ENCODE measurements around the gene SPAG9.

The SPAG9 gene

DNA sequence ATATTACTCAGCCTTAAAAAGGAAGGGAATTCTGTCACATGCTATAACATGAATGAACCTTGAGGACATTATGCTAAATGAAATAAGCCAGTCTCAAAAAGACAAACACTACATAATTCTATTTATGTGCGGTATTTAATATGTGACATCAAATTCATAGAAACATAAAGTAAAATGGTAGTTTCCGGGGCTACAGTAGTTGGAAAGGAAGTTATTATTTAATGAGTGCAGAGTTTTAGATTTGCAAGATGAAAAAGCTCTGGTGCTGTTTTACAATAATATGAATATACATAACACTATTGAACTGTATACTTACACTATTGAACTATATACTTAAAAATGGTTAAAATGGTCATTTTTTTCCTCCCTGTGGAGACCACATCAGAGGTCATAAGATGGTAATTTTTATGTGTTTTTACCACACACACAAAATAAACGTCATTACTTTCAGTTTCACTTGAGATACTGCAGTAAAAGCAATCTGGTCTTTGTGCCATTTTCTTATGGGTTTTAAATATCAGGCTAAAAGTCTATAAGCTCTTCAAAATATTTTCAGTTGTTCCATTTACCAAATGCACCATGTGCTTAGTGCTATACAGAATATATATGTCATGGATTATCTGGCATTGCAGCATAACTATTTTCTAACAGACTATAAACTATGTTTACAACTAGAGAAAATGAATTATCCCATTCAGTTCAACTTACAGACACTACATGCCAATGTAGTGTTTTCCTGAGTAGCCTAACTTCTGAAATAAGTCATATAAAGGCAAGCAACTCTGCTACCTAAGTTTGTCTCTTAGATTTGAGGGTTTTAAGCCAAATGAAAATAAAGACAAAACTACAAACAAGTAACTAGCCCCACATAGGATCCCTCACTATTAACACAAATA is 90.9 kb downstream of the SPAG9 start:
- no peak for DNase-seq

DNA sequence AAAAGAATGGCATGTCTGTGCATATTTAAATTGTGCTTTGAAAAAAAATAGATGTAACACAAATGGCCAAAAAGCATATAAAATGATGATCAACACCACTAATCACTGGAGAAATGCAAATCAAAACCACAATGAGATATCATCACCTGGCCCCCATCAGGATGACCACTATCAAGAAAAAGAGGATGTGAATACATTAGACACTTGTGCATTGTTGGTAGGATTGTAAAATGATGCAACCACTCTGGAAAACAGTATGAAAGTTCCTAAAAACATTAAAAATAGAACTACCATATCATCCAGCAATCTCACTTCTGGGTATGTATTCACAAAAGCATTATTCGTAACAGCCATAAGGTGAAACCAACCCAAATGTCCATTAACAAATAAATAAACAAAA is 91.5 kb downstream of the SPAG9 start:
- DNase-seq, result no peak

DNA sequence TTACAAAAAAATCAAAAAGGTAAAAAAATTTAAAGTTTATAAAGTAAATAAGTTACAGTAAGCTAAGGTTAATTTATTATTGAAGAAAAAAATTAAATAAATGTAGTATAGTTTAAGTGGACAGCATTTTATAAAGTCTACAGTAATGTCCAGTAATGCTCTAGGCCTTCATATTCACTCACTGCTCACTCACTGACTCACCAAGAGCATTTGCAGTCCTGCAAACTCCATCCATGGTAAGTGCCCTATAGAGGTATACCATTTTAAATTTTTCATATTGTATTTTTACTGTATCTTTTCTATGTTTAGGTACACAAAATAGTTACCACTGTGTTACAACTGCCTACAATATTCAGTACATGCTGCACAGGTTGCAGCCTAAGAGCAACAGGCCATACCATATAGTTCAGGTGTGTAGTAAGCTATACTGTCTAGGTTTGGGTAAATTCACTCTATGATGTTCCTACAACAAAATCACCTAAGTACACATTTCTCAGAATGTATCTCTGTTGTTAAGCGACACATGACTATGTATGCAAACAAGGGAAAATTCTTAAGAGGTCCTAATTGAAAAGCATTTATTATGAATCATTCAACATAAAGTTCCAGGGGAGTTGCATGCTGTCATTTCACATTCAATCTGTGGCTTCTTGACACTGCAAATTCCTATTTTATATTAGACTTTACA is 92.3 kb downstream of the SPAG9 start:
- DNase-seq, result no peak

DNA sequence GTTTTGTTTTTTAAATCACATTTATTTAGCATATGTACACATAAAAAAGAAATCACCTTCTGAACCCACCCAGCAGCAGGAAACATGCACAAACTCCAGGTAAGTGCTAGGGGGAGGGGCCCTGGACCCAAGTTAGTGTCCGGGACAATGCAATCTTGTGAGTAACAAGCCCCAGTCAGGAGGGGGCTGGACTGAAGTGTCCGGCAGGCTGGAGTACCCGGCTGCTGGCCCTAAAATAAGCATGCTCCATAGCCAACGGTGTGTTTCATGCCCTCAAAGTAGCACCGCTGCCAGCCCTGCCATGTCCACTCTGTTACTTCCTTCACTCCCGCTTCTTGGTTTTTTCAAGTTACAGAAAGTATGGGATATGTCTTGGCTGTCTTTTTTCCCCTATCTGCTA is 102.1 kb downstream of the SPAG9 start:
- DNase-seq, result no peak

DNA sequence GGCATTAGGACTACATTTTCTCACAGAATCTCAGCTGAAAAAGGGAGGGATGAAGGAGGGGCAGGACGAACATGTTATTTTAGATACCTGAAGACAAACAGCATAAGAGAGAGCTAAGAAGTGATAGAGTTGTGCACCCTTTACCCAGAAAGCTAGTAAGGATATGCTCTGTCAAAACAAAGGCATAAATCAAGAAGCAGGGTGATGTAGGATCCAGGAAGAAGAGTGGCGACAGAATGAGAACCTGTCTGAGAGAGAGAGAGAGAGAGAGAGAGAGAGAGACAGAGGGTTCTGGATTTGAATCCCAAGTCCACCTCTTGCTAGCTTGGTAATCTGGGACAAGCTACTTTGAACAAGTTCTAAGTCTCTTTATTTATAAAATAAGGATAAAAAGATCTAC is 103.4 kb downstream of the SPAG9 start:
- DNase-seq, result no peak

DNA sequence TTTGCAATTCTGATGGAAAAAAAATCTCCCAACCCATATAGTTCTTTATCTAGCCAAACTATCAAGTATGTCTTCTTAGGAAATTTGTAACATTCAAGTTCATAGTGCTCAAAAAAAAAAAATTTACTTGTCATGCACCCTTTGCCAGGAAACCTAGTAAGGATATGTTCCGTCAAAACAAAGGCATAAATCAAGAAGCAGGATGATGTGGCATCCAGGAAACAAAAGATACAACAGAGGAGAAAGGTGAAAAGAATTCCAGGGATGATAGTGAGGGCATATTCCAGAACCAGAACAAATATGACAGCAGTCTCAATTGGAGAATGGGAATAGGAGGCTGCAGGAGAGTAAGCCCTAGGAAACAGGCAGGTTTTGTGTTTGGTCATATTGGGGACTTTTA is 104.6 kb downstream of the SPAG9 start:
- DNase-seq, result no peak

DNA sequence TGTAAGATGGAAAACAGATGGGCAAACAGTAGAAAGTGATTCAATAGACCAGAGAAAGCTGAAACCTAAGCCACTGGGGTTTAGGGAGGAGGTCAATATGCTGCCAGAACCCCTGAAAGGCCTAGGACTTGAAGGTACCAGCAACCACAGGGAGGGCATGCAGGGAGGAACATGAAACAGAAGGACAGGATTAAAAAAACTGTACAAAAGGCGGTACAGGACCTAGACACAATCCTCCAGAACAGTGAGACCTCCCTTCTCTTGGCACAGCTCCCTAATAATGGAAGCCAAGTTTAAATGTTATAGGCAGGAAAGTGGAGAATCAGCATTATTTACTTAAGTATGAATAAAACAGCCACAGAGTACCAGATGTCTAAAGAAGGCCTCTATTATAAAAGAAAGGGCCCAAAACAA is 105.5 kb downstream of the SPAG9 start:
- DNase-seq, result no peak

DNA sequence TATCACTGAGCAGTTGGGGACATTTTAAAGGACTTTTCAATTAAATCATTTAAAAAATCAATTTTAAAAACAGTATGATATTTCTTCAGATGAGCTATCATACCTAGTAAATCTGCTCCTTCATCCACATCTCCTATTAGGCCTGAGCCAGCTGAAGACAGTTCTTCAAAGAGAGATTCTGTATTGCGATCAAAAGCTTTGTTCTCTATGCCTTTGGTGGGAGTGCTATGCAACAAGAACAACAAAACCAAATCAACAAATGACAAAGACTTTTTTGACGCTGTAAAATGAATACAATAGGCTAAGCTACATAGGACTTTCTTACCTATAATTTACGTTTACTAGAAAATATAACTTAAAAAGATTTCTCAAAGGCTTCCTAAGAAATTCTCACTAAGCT is 106.5 kb downstream of the SPAG9 start:
- no peak for DNase-seq

DNA sequence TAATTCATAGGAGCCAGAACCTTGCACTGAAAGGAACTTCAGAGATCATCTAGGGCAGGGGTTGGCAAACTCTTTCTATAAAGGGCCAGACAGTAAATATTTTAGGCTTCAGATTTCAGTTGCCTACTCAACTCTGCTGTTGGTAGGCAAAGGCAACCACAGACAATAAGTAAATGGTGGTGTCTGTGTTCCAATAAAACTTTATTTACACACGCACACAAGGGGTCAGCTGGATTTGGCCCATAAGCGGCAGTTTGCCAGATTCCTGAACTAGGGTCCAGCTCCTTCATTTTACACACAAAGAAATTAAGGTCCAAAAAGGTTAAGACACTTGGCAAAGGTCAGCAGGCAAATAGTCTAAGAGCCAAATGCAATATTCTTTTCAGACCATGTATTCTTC is 107.3 kb downstream of the SPAG9 start:
- no peak for DNase-seq

DNA sequence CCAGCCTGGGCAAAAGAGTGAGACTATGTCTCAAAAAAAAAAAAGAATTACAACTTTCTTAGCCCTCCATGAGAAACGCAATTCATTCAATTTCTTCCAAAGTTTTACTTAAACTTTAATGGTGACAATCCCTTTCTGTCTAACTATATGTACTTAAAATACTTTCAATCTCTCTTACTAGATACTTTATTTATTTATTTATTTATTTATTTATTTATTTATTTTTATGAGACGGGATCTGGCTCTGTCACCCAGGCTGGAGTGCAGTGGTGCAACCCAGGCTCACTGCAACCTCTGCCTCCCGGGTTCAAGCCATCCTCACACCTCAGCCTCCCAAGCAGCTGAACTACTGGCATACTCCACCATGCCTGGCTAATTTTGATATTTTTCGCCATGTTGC is 108.1 kb downstream of the SPAG9 start:
- no peak for DNase-seq

DNA sequence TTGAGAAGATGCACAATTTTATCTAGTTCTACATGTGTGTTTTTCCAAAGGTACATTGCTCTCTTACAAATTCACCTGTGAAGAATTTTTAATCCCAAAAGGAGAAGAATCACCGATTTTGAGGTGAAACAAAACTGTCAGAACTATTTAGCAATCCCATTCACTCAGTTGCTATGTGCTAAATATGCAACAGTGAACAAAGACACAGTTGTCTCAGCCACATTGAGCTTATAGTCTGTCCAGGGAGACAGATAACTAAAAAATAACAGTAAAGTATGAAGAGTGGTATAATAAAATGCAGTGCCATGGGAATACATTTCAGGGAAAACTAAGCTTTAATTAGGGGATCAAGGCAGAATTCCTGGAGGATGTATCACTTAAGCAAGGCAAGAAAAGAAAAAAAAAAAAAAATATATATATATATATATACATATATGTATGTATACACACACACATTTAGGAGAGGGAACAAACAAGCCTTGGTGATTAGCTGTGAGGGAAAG is 110.4 kb downstream of the SPAG9 start:
- no peak for DNase-seq

DNA sequence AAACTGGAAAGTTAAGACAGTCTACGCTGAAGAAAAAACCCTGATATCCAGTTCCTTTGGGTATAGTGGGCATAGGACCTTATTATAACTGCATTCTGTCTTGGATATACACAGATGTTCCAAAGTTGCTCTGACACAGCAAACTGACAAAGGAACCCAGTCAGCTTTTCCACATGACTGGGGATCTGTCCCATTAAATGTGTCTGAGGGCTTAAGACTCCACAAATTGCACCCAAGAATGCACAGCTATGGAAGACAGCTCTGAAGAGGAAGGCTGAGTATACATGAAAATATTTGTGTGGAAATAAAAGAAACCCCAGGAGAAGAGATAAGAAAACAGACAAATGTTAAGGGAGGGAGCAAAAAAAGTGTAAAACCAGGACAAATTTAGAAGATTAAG is 114.1 kb downstream of the SPAG9 start:
- DNase-seq, result no peak

DNA sequence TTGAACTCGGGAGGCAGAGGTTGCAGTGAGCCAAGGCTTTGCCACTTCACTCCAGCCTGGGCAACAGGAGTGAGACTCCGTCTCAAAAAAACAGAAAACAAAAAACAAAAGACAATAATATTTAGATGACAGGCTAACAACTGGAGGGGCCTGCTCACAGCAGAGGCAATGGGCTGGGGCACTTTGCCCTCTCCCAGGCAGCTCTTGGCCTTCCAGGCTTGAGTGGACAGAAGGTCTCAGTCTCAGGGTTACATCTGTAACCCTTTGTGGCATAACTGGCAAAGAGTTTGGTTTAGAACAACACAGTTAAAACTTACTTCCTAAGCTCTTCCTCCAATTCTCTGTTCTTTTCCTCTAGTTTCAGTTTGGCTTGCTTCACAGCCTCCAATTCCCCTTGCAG is 114.9 kb downstream of the SPAG9 start:
- no peak for DNase-seq

DNA sequence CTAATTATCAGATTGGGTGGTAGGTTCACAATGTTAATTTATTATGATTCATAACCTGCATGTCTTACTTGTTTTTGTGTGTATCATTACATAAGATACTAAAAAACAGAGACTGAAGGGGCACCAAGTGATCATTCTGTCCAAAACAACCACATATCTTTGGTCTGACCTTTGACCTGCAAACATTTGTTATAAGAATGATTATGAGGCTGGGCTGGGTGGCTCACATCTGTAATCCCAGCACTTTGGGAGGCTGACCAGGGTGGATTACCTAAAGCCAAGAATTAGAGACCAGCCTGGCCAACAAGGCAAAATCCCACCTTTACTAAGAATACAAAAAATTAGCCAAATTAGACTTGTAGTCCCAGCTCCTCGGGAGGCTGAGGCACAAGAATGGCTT is 116.4 kb downstream of the SPAG9 start:
- no peak for DNase-seq

DNA sequence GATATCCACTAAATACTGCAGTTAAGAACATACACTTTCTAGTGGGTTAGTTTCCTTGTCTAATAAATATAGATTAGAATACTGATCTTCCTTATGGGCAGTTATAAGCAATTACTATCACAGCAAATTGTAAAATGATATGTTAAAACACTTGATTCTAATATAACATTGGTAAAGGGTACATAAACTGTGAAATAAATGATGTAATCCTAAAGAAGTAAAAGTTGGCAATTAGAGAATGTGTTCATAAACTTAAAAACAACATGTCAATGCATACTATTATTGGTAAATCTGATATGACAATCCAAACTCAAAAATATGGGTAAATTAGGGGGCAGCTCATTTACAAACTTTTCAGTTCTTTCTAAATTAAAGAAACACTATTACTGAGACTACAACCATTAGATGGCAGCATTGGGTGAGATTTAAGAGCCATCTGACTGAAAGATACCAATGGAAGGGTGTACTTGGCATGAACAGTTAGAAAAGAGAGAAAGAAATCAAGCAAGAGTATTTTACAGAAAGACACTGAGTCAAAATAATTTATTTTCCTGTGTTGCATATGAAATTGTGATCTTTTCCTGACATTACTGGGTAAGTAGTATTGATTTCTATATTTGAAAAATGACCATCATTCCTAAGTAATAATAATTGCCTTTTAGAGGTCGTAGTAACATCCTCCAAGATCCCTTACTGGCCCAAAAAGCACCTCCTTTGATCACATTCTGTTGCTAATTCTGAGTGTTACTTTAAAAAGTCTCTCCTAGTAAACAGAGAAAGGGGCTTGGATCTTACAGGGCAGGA is 119.6 kb downstream of the SPAG9 start:
- DNase-seq, result no peak

DNA sequence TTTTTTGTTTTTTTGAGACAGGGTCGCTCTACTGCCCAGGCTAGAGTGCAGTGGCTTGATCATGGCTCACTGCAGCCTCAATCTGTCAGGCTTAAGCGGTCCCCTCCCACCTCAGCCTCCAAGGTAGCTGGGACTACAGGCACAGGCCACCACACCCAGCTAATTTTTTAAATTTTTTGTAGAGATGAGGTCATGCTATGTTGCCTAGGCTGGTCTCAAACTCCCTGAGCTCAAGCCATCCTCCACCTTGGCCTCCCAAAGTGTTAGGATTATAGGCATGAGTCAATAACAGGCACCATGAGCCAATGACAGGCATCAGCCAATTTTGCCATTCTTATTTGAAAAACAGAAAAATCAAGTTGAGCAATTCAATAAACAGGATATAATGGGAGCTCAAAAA is 125.0 kb downstream of the SPAG9 start:
- DNase-seq, result no peak

DNA sequence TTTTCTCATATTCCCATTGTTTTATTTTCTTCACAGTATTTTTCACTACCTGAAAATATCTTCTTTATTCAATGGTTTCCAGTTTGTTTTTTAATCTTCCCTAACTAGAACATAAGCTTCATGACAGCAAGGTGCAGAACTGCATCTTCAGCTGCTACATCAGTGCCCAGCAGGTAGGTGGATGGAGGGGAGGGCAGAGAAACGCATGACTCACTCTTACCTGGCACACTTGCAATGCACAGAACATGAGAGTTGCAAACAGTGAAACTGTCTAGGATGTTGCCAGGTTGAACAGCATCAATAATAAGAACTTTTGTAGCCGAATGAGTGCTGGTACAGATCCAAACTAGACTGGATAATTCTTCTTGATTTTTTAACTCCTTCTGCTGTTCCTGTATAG is 127.1 kb downstream of the SPAG9 start:
- no peak for DNase-seq

DNA sequence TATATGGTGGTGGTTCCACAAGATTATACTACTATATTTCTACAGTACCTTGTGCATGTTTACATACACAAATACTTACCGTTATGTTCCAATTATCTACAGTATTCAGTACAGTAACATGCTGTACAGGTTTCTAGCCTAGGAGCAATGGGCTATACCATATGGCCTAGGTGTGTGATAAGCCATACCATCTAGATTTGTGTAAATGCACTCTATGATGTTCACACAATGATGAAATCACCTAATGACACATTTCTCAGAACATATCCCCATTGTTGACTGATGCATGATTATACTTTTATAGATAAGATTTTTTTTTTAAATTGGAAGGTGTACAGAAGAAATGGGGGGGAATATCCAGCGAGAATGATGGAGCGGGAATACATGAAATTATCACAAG is 131.5 kb downstream of the SPAG9 start:
- DNase-seq, result no peak

DNA sequence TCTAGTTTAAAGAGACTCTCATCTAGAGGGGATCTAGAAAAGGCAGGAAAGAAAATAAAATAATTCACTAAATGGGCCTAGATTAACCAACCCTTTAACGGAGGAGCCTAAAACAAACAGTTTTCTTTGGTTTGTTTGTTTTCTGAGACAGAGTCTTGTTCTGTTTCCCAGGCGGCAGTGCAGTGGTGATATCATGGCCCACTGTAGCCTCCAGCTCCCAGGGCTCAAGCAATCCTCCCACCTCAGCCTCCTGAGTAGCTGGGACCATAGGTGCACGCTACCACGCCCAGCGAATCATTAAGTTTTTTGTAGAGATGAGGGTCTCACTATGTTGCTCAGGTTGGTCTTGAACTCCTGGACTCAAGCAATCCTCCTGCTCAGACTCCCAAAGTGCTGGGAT is 132.2 kb downstream of the SPAG9 start:
- DNase-seq, result no peak

DNA sequence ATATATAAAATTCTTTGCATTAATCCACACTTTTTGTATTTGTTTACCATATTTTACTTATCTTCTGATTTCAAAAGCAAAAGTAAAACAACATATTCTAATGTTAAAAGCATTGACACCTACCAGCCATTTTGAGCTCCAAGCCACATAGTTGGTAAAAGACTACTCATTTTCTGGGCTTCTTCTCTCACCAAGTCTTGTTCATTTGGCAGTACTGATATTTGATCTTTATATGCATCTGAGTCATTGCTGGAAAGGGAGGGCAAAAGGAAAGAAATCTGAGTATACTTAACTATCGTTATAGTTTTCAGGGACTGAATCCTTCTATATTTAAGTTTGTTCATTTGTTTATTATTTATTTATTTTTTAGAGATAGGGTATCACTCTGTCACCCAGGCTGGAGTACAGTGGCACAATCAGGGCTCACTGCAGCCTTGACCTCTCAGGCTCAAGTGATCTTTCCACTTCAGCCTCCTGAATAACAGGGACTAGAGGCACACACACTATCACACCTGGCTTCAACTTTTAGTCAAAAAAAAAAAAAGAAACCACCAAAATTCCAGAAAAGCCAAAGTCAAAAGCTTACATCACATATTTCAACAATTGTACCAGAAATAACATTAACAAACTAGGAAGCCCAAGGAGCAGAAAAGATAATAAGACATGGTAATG is 133.5 kb downstream of the SPAG9 start:
- DNase-seq, result no peak

DNA sequence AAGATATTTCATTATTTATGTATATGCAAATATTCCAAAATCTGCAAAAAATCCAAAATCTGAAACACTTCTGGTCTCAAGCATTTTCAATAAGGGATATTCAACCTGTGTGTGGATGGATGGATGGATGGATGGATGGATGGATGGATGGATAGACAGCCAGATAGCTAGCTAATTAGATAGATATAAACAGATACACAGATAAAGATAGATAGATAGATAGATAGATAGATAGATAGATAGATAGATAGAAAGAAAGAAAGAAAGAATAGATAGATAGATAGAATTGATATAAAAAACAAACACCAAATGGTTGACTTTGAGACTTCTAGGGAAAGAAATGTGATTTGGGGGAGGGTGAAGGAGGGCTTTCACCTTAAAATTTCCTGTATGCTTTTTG is 139.4 kb downstream of the SPAG9 start:
- no peak for DNase-seq

DNA sequence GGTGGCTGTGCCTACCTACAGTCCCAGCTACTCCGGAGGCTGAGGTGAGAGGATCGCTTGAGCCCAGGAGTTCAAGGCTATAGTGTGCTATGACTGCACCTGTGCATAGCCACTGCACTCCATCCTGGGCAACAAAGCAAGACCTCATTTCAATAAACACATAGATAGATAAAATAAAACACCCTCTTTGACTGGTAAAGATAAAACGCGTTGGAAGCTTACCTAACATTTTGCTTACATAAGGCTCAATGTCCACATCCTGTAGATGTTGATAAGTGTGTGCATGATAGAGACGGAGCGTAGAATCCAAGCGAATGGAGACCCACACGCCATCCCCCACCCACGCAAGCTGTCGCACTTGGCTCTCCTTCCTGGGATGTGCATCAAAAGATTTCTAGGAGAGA is 141.1 kb downstream of the SPAG9 start:
- DNase-seq, result no peak

All from activated gamma-delta T cell (primary cell).